HepG2 (cell line): Measurements from ENCODE around the gene CSRNP3. TPM values are rescaled to one million over a fixed set of nuclear protein-coding genes. Genes with fewer than 3 reads are reported as not detected.

Experiments used
- ATAC-seq: fragments of 200-7000 bp; cut with Tn5 transposase; 3 replicates; pipeline ENCODE4 v1.9.1; 2020; ENCODE audit warnings: mild to moderate bottlenecking, moderate library complexity
- BruUV-seq: library from RNA; stranded (reverse); fragments of 400-500 nt; replicated peaks from 2 replicates; lab custom pipeline; 2021; lab: Mats Ljungman, UMichigan
- CTCF ChIA-PET: fragments of 300-600 bp; formaldehyde crosslinking; extraction: SDS; loops from one replicate; lab custom pipeline; 2021; ENCODE audit warnings: low total read pairs, inconsistent platforms, low intra/inter-chr PET ratio; lab: Yijun Ruan, JAX
- POLR2A ChIA-PET: fragments of 350-600 bp; sonication (Branson Sonifier 250); formaldehyde crosslinking; loops from one replicate; lab custom pipeline; 2020; ENCODE audit warnings: antibody characterized with exemption, inconsistent platforms; lab: Yijun Ruan, JAX
- DNase-seq: peaks from one replicate; pipeline ENCODE4 v3.0.0-alpha.2; 2015; ENCODE audit warnings: low spot score
- FAIRE-seq: peaks from 3 replicates; lab custom pipeline; 2011; peaks lifted over from hg19 to GRCh38; lab: Jason Lieb, UNC
- H2AFZ ChIP-seq: one replicate; pipeline ENCODE4 v1.6.1; 2011; ENCODE audit warnings: low read length, inconsistent platforms
- H3K27ac ChIP-seq: fragments of 300-600 bp; 3 replicates; pipeline ENCODE4 v1.8.0; 2011; ENCODE audit warnings: mixed run types, mild to moderate bottlenecking, mixed read lengths, low read length, inconsistent platforms; ENCODE audit not compliant: insufficient read depth; ENCODE audit errors: extremely low read length
- H3K27me3 ChIP-seq, 2 experiments: fragments of 200-600 bp in 1 of 2; 2 replicates in 1 of 2; 3 replicates in 1 of 2; pipeline versions ENCODE4 v1.6.0 to v1.8.0; 2011; ENCODE audit warnings: low read length in 2 of 2, mild to moderate bottlenecking in 2 of 2, moderate library complexity in 2 of 2, inconsistent platforms in 1 of 2; ENCODE audit not compliant: insufficient read depth in 2 of 2, control insufficient read depth in 1 of 2
- H3K36me3 ChIP-seq, 2 experiments: fragments of 200-600 bp in 1 of 2; replicated peaks in 1 of 2; 2 replicates in 1 of 2; 3 replicates in 1 of 2; pipeline versions ENCODE4 v1.5.1 to v1.8.0; 2011; ENCODE audit warnings: low read length in 2 of 2, inconsistent platforms in 1 of 2; ENCODE audit not compliant: insufficient read depth in 2 of 2, control insufficient read depth in 1 of 2
- H3K4me1 ChIP-seq: 2 replicates; pipeline ENCODE4 v1.5.1; 2012; ENCODE audit warnings: low read length, inconsistent platforms; ENCODE audit not compliant: insufficient read depth
- H3K4me2 ChIP-seq: 2 replicates; pipeline ENCODE4 v1.6.0; 2011; ENCODE audit warnings: low read depth, low read length, inconsistent platforms
- H3K4me3 ChIP-seq, 3 experiments: fragments of 200-600 bp in 1 of 3; sonication (generic), shearing (Covaris generic) in 1 of 3; replicated peaks in 1 of 3; 2 replicates each; pipeline ENCODE4 v1.5.1; 2011 to 2016; ENCODE audit warnings: low read length in 3 of 3, inconsistent platforms in 2 of 3, low read depth in 2 of 3, mild to moderate bottlenecking in 2 of 3, control low read depth in 1 of 3, mixed read lengths in 1 of 3; ENCODE audit not compliant: insufficient read depth in 1 of 3
- H3K79me2 ChIP-seq: one replicate; pipeline ENCODE4 v1.6.1; 2011; ENCODE audit warnings: low read length, inconsistent platforms; ENCODE audit not compliant: insufficient read depth
- H3K9ac ChIP-seq: 2 replicates; pipeline ENCODE4 v1.6.0; 2011; ENCODE audit warnings: mild to moderate bottlenecking, low read depth, low read length, inconsistent platforms; ENCODE audit not compliant: insufficient read depth
- H3K9me3 ChIP-seq: 2 replicates; pipeline ENCODE4 v1.5.1; 2012; ENCODE audit warnings: mild to moderate bottlenecking, low read length
- H4K20me1 ChIP-seq: 2 replicates; pipeline ENCODE4 v1.6.0; 2011; ENCODE audit warnings: inconsistent platforms, mild to moderate bottlenecking, low read length, moderate library complexity; ENCODE audit not compliant: insufficient read depth
- ATF7 ChIP-seq, 2 experiments: fragments of 450-650 bp in 1 of 2; sonication (generic) in 1 of 2; formaldehyde crosslinking in 1 of 2; IDR thresholded peaks; 2 replicates each; pipeline versions ENCODE4 v1.4.0 to v1.6.1; 2016 to 2020; ENCODE audit warnings: antibody characterized with exemption in 1 of 2, mild to moderate bottlenecking in 1 of 2, missing genetic modification reagents in 1 of 2
- FOXO1 ChIP-seq: sonication (generic); formaldehyde crosslinking; IDR thresholded peaks from 2 replicates; pipeline ENCODE4 v1.4.0; 2020; ENCODE audit warnings: missing genetic modification reagents
- HMG20A ChIP-seq: IDR thresholded peaks from 2 replicates; pipeline ENCODE4 v1.6.1; 2016; ENCODE audit warnings: borderline replicate concordance
- NRL ChIP-seq: sonication (generic); formaldehyde crosslinking; IDR thresholded peaks from 2 replicates; pipeline ENCODE4 v1.5.0; 2020; ENCODE audit warnings: missing genetic modification reagents, mild to moderate bottlenecking, moderate library complexity, borderline replicate concordance
- SSRP1 ChIP-seq: IDR thresholded peaks from 2 replicates; pipeline ENCODE4 v1.6.1; 2016; ENCODE audit warnings: control low read depth
- TOE1 ChIP-seq: sonication (generic); formaldehyde crosslinking; IDR thresholded peaks from 2 replicates; pipeline ENCODE4 v1.4.0; 2020; ENCODE audit warnings: mild to moderate bottlenecking, missing genetic modification reagents
- ZFP82 ChIP-seq: sonication (generic); formaldehyde crosslinking; IDR thresholded peaks from 2 replicates; pipeline ENCODE4 v1.5.1; 2020; ENCODE audit warnings: mild to moderate bottlenecking, missing genetic modification reagents, borderline replicate concordance
- ZNF263 ChIP-seq: sonication (generic); formaldehyde crosslinking; IDR thresholded peaks from 2 replicates; pipeline ENCODE4 v1.4.0; 2020; ENCODE audit warnings: missing genetic modification reagents
- ZNF343 ChIP-seq: sonication (generic); formaldehyde crosslinking; IDR thresholded peaks from 2 replicates; pipeline ENCODE4 v1.4.0; 2020; ENCODE audit warnings: mild to moderate bottlenecking, missing genetic modification reagents
- ZNF446 ChIP-seq: sonication (generic); formaldehyde crosslinking; IDR thresholded peaks from 2 replicates; pipeline ENCODE4 v1.5.0; 2020; ENCODE audit warnings: mild to moderate bottlenecking, missing genetic modification reagents
- ZNF460 ChIP-seq: sonication (generic); formaldehyde crosslinking; IDR thresholded peaks from 2 replicates; pipeline ENCODE4 v1.5.1; 2020; ENCODE audit warnings: missing genetic modification reagents, mild to moderate bottlenecking, borderline replicate concordance
- ZNF678 ChIP-seq: sonication (generic); formaldehyde crosslinking; IDR thresholded peaks from 2 replicates; pipeline ENCODE4 v1.4.0; 2020; ENCODE audit warnings: mild to moderate bottlenecking, missing genetic modification reagents
- ZNF883 ChIP-seq: sonication (generic); formaldehyde crosslinking; IDR thresholded peaks from 2 replicates; pipeline ENCODE4 v1.5.1; 2020; ENCODE audit warnings: mild to moderate bottlenecking, missing genetic modification reagents; ENCODE audit errors: not compliant biosample characterization
- WGBS: methylation state at CpG from one replicate; pipeline ENCODE4 v1.1.6; 2017; ENCODE audit warnings: low lambda C conversion rate; 5-methylcytosine and 5-hydroxymethylcytosine counted together
- in situ Hi-C: cut with HindIII; loops from 2 replicates; pipeline ENCODE4 v1.10.0; 2017; ENCODE audit warnings: low pct_unique_long_range_greater_than_20kb; ENCODE audit not compliant: extremely low pct_ligation_motif_present
- intact Hi-C: fragments of 100-400 bp; cut with micrococcal nuclease; formaldehyde crosslinking; loops from one replicate; pipeline ENCODE4 v1.10.0; 2022; ENCODE audit not compliant: unreplicated experiment
- polyA plus RNA-seq, 8 experiments: library from polyadenylated mRNA; depleted of rRNA in 3 of 8; stranded (reverse) in 7 of 8; unstranded in 1 of 8; fragments of >200 nt; fragmentation: Illumina TruSeq in 4 of 8; extraction: Trizol in 4 of 8; gene quantifications; 2 replicates each; pipeline versions ENCODE4 v1.2.1 to v1.2.3, GENCODE V29; 2011 to 2016; ENCODE audit warnings: low read depth in 4 of 8, missing spikeins in 1 of 8, mixed read lengths in 1 of 8; ENCODE audit not compliant: insufficient read depth in 1 of 8
- total RNA-seq, 5 experiments: library from RNA; depleted of rRNA; stranded (reverse); fragments of >200 nt; fragmentation: Illumina TruSeq; extraction: Trizol; gene quantifications; 2 replicates each; pipeline ENCODE4 v1.2.3, GENCODE V29; 2016; ENCODE audit warnings: low read depth in 1 of 5

CSRNP3 gene
- total and polyA plus RNA-seq, 2 of the 13 experiments (the other 11 are each of a cell fraction or from before 2014, with no cell fraction given) = not detected

DNA sequence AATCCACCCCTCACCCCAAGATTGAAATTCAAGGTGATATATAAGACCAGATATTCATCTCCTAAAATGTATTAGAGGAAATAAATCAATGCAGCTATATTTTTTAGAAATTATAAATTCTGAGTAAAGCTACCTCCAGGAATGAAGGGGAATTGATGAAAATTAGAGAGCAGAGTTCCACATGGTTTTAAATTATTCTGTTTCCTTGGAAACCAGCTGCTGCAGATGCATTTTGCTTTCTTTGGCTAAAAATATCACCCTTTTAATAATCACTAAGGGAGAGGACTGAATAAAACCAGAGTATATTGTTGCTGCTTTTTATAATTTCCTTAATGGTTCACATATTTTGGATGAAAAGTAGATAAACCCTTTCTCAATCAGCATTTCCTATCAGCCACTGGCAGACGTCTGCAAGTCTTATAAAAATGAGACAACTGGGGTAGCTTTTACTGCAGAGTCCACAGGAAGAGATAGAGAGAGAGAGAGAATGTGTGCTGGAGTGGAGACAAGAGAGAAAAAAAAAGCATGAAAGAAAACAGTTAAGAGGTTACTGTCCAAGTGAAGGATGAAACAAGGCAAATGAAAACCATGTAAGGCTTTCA lies 2.0 kb downstream of the CSRNP3 start:
- H2AFZ ChIP-seq = no peak overlapping the region
- intact Hi-C loops (no loop called here), in situ Hi-C loops (no loop called here)
- H3K9me3 ChIP-seq = no peaks in the 10 kb centered on the region
- H3K4me1 ChIP-seq = no peaks in the 10 kb centered on the region
- H3K27me3 ChIP-seq = no peaks in the 10 kb centered on the region
- no TSS peak for BruUV-seq
- H3K27ac ChIP-seq = no peak overlapping the region
- ChIA-PET CTCF (no interaction called here), POLR2A (no interaction called here)
- FAIRE-seq (no peak), ATAC-seq (no peak)
- WGBS = 2% methylated on average over 1 of the region's 1 CpG
- H3K4me3 ChIP-seq = no peak overlapping the region
- H3K9ac ChIP-seq = no peak overlapping the region
- H3K4me2 ChIP-seq = no peak overlapping the region
- no peaks in the 10 kb centered on the region for H3K79me2 ChIP-seq
- TF ChIP-seq ZNF460 = no peak
- TF ChIP-seq, all 625 proteins: peak for 0
- H4K20me1 ChIP-seq = no peaks in the 10 kb centered on the region
- H3K36me3 ChIP-seq = no peaks in the 10 kb centered on the region
- no peak for DNase-seq

DNA sequence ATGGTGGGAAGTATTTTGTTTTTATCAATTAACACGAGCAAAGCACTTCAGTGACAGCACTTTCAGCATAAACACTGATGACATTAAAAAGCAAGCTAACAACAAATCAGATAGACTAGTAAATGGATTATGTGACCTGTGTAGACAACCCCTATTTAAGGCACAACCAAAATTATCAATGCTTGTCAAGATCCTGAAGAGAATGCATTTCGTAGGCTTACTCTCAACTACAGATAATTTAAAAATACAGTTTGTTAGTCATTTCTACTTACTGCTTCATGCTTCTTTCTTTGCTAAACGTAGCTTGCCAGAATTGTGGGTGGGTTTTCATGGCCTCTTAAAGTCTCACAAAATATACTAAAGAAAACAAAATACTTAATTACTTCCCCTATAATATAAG lies 3.4 kb downstream of the CSRNP3 start:
- intact Hi-C loops = no loop called here
- Histone ChIP-seq H3K4me2 (no peak overlapping the region), H3K27me3 (no peaks in the 10 kb centered on the region)
- TF ChIP-seq ZNF343 (CRISPR knock-in tag) = no peak
- no peak for TF ChIP-seq ZFP82
- TF ChIP-seq ZNF678 (CRISPR knock-in tag) = no peak
- no peak for TF ChIP-seq SSRP1 (CRISPR knock-in tag)
- no peak for TF ChIP-seq ZNF446 (CRISPR knock-in tag)
- TF ChIP-seq ZNF263 = no peak
- no peak for TF ChIP-seq ATF7 (IDR thresholded peaks at IDR 0.05)
- TF ChIP-seq ATF7 (CRISPR knock-in tag; IDR thresholded peaks at IDR 0.05) = no peak
- TF ChIP-seq ZNF883 = no peak
- no peak for TF ChIP-seq TOE1
- no peak for TF ChIP-seq FOXO1 (CRISPR knock-in tag)
- no peak for TF ChIP-seq NRL
- TF ChIP-seq HMG20A (CRISPR knock-in tag) = no peak
- TF ChIP-seq, all 625 proteins: peak for 0
- Histone ChIP-seq H3K36me3 (no peaks in the 10 kb centered on the region), H3K9ac (no peak overlapping the region), H3K9me3 (no peaks in the 10 kb centered on the region), H3K27ac (no peak overlapping the region), H3K79me2 (no peaks in the 10 kb centered on the region), H3K4me3 (no peak overlapping the region), H2AFZ (no peak overlapping the region), H3K4me1 (no peaks in the 10 kb centered on the region), H4K20me1 (no peaks in the 10 kb centered on the region)
- no peak for DNase-seq
- ATAC-seq = no peak
- no peak for FAIRE-seq
- POLR2A ChIA-PET = no interaction called here
- in situ Hi-C loops = no loop called here
- WGBS = 0% methylated on average over 3 of the region's 3 CpGs
- CTCF ChIA-PET = no interaction called here
- no TSS peak for BruUV-seq
